Suprapubic skin (tissue), 3 donors: ENCODE results near the gene NTN4.

Experiments
- POLR2AphosphoS5 ChIP-seq, 3 donors: sonication (generic); formaldehyde crosslinking; IDR thresholded peaks; one replicate each; pipeline ENCODE4 v1.6.1; 2017; ENCODE audit warnings: antibody characterized with exemption in 3 of 3
- TF ChIP-seq, protein P1 (sequence below), 2 donors: fragments of 200-600 bp in 1 of 2; fragments of 450-650 bp in 1 of 2; sonication (generic) in 1 of 2; IDR thresholded peaks; one replicate each; pipeline ENCODE4 v1.5.1; 2016 to 2019; ENCODE audit warnings: antibody characterized with exemption in 2 of 2, mild to moderate bottlenecking in 1 of 2, moderate library complexity in 1 of 2

- TF ChIP-seq, protein P1, sequence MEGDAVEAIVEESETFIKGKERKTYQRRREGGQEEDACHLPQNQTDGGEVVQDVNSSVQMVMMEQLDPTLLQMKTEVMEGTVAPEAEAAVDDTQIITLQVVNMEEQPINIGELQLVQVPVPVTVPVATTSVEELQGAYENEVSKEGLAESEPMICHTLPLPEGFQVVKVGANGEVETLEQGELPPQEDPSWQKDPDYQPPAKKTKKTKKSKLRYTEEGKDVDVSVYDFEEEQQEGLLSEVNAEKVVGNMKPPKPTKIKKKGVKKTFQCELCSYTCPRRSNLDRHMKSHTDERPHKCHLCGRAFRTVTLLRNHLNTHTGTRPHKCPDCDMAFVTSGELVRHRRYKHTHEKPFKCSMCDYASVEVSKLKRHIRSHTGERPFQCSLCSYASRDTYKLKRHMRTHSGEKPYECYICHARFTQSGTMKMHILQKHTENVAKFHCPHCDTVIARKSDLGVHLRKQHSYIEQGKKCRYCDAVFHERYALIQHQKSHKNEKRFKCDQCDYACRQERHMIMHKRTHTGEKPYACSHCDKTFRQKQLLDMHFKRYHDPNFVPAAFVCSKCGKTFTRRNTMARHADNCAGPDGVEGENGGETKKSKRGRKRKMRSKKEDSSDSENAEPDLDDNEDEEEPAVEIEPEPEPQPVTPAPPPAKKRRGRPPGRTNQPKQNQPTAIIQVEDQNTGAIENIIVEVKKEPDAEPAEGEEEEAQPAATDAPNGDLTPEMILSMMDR (IDR thresholded peaks at IDR 0.05): no peak
- TF ChIP-seq POLR2AphosphoS5 (IDR thresholded peaks at IDR 0.05): no peak
These were observed 28.3 kb downstream of the NTN4 start for GRCh38 chr12:95762123-95762785.
